Lower leg skin (tissue), 4 donors: ENCODE measurements around the gene CNPY3. TPM values are rescaled to one million over a fixed set of nuclear protein-coding genes. Genes with fewer than 3 reads are reported as not detected.
"Not testable (repeated sequence)": the region's sequence is repeated elsewhere in the genome, so short reads cannot be mapped to it uniquely, and the experiment has no call there.

ENCODE experiments used
- DNase-seq, 2 donors: peaks; one replicate each; pipeline ENCODE4 v3.0.0-alpha.2; 2019; ENCODE audit warnings: low spot score in 2 of 2
- H3K4me3 ChIP-seq: fragments of 200-600 bp; sonication (generic); 2 replicates; pipeline ENCODE4 v1.5.1; 2017; ENCODE audit warnings: mild to moderate bottlenecking, low read depth; ENCODE audit not compliant: poor library complexity, severe bottlenecking
- CTCF ChIP-seq, 3 donors: fragments of 450-650 bp; IDR thresholded peaks; one replicate each; pipeline ENCODE4 v1.5.1; 2016; ENCODE audit warnings: antibody characterized with exemption in 3 of 3, mild to moderate bottlenecking in 3 of 3, moderate library complexity in 2 of 3
- POLR2A ChIP-seq, 2 donors: fragments of 450-650 bp; IDR thresholded peaks; one replicate each; pipeline ENCODE4 v1.6.1; 2016 to 2017; ENCODE audit warnings: antibody characterized with exemption in 2 of 2, mild to moderate bottlenecking in 1 of 2, moderate library complexity in 1 of 2
- WGBS, 2 donors: methylation state at CpG; one replicate each; pipeline ENCODE4 v1.1.5; 2018; 5-methylcytosine and 5-hydroxymethylcytosine counted together
- intact Hi-C: fragments of 100-400 bp; cut with DNase I; formaldehyde crosslinking; loops from one replicate; pipeline ENCODE4 v1.15.0; 2023; ENCODE audit warnings: low total_unique reads
- total RNA-seq, 4 donors: library from RNA; depleted of rRNA; stranded (reverse); fragments of >200 nt; gene quantifications; one replicate each; pipeline ENCODE4 v1.1.0, GENCODE V29; 2016

The CNPY3 gene
- total RNA-seq, 4 donors from 2014 or later, result 15.6 to 28.9 (median 19.7) TPM

- no peak overlapping the region for H3K4me3 ChIP-seq
- 80% methylated on average over 4 of the region's 4 CpGs for WGBS, 2 donors
- no peak for TF ChIP-seq CTCF (IDR thresholded peaks at IDR 0.05)
- no peak for DNase-seq
- intact Hi-C loops, result no loop called here
These were observed 10.5 kb downstream of the CNPY3 start for GRCh38 chr6:42939810-42940167.

- H3K4me3 ChIP-seq, result no peak overlapping the region
- TF ChIP-seq CTCF (IDR thresholded peaks at IDR 0.05) (no peak), POLR2A (IDR thresholded peaks at IDR 0.05) (no peak)
- DNase-seq, result no peak
- 95 to 96% methylated on average over 5 to 6 of the region's 6 CpGs for WGBS, 2 donors
- intact Hi-C loops, result no loop called here
These were observed 11.3 kb downstream of the CNPY3 start for GRCh38 chr6:42940493-42941045.

- WGBS, 2 donors, result 95 to 98% methylated on average over 5 of the region's 5 CpGs
- intact Hi-C loops, H3K4me3 ChIP-seq, DNase-seq: not testable (repeated sequence)
These were observed 12.1 kb downstream of the CNPY3 start for GRCh38 chr6:42941356-42941755.

- no peak for DNase-seq
These were observed 13.2 kb downstream of the CNPY3 start for GRCh38 chr6:42942444-42942843.

GRCh38 chr6:42947950-42948349, 18.7 kb downstream of the CNPY3 start:
- DNase-seq, result no peak
- intact Hi-C loops, result no loop called here
- no peak for TF ChIP-seq CTCF (IDR thresholded peaks at IDR 0.05)
- no peak for TF ChIP-seq POLR2A (IDR thresholded peaks at IDR 0.05)
- H3K4me3 ChIP-seq, result no peak overlapping the region

More at GRCh38 chr6:42942444-42942843, 13.2 kb downstream of the CNPY3 start:
- intact Hi-C loops, result no loop called here
- TF ChIP-seq POLR2A (IDR thresholded peaks at IDR 0.05) (no peak), CTCF (IDR thresholded peaks at IDR 0.05) (no peak)
- no peak overlapping the region for H3K4me3 ChIP-seq
- 87 to 88% methylated on average over 7 of the region's 7 CpGs for WGBS, 2 donors

GRCh38 chr6:42952389-42952788, 23.1 kb downstream of the CNPY3 start:
- 92 to 95% methylated on average over 4 of the region's 4 CpGs for WGBS, 2 donors
- TF ChIP-seq POLR2A (IDR thresholded peaks at IDR 0.05), result no peak
- TF ChIP-seq CTCF (IDR thresholded peaks at IDR 0.05), result no peak
- no peak for DNase-seq
- no peak overlapping the region for H3K4me3 ChIP-seq
- intact Hi-C loops, result no loop called here

- DNase-seq, intact Hi-C loops, H3K4me3 ChIP-seq: not testable (repeated sequence)
- 91 to 93% methylated on average over 4 of the region's 4 CpGs for WGBS, 2 donors
These were observed 25.1 kb downstream of the CNPY3 start for GRCh38 chr6:42954405-42954804.
